Loucy (cell line): Measurements from ENCODE around the gene ADD2.

Source experiments
- CTCF ChIP-seq: fragments of 200-600 bp; sonication (generic); conservative IDR thresholded peaks from 2 replicates; pipeline ENCODE4 v1.5.1; 2014; ENCODE audit warnings: mild to moderate bottlenecking, antibody characterized with exemption, low read length
- EZH2phosphoT487 ChIP-seq: fragments of 200-600 bp; IDR thresholded peaks from 2 replicates; pipeline ENCODE4 v1.6.1; 2018; ENCODE audit warnings: antibody characterized with exemption, mild to moderate bottlenecking, moderate library complexity, borderline replicate concordance

- TF ChIP-seq CTCF (no peak), EZH2phosphoT487 (no peak)
These were observed 8.6 kb downstream of the ADD2 start for GRCh38 chr2:70759446-70759845.
